ENCODE results near the gene RBMY1E. TPM values are rescaled to one million over a fixed set of nuclear protein-coding genes. Genes with fewer than 3 reads are reported as not detected.

RBMY1E gene
- total RNA-seq, result not detected in 2 replicates

DNA sequence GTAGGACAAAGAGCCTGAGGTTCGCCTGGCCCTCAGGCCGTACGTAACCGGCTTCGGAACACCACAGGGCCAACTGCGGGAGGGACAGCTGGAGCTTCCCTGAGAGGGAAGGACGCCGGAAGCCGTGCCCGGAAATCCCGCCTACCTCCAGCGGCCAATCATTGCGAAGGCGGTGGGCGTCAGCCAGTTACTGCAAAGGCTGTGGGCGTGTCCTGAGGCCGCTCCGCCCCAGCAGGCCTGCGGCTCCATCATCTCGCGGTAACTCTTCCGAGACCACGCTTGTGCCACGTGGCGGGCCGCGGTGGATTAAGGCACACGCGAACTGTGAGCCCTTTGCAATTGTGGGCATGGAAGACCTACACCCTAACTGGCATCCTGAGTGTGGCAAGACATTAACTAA lies at the start of gene RBMY1E:
RBMY1E (minus strand) TSS at position 101 of the 400 bp plus-strand sequence. CDS start 1,978 bp downstream, outside the sequence.

DNA sequence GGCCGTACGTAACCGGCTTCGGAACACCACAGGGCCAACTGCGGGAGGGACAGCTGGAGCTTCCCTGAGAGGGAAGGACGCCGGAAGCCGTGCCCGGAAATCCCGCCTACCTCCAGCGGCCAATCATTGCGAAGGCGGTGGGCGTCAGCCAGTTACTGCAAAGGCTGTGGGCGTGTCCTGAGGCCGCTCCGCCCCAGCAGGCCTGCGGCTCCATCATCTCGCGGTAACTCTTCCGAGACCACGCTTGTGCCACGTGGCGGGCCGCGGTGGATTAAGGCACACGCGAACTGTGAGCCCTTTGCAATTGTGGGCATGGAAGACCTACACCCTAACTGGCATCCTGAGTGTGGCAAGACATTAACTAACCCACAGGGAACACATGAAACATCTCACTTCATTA lies 23.4 kb downstream of the RBMY1E start, which contains the start of gene RBMY1D:
RBMY1D (minus strand) TSS at position 101 of the 400 bp plus-strand sequence. CDS start 2,013 bp downstream, outside the sequence.

Other genes starting within 250 kb of the RBMY1E start
- not detected in 2 replicates for gene RBMY1D, start 23.5 kb downstream of the RBMY1E start, total RNA-seq